Activated T-cell treated with anti-CD3 and anti-CD28 coated beads, Interleukin-2, amount 50 U/mL, for 72 hours (primary cell): Measurements from ENCODE around the gene NCAPD2. TPM values are rescaled to one million over a fixed set of nuclear protein-coding genes. Genes with fewer than 3 reads are reported as not detected.
"Not testable (repeated sequence)": the region's sequence is repeated elsewhere in the genome, so short reads cannot be mapped to it uniquely, and the experiment has no call there.

ENCODE experiments used
- ATAC-seq, 2 donors: fragments of 150-1000 bp; cut with Tn5 transposase; replicated peaks in 1 of 2; 2 replicates each; pipeline ENCODE4 v1.10.0; 2021; ENCODE audit warnings: moderate library complexity in 2 of 2, mild to moderate bottlenecking in 1 of 2
- DNase-seq, 2 donors: peaks; one replicate each; pipeline ENCODE4 v3.0.0; 2021 to 2022; ENCODE audit warnings: mixed read lengths in 1 of 2
- H3K27ac Mint-ChIP-seq: one replicate; pipeline ENCODE4 v1.8.0; 2022; ENCODE audit warnings: mild to moderate bottlenecking, moderate library complexity, mixed read lengths
- H3K27me3 Mint-ChIP-seq: one replicate; pipeline ENCODE4 v1.8.0; 2022; ENCODE audit warnings: low read depth, mixed read lengths
- H3K36me3 Mint-ChIP-seq, 2 donors: one replicate each; pipeline ENCODE4 v1.8.0; 2022; ENCODE audit warnings: mixed read lengths in 2 of 2, mild to moderate bottlenecking in 1 of 2; ENCODE audit not compliant: insufficient read depth in 2 of 2
- H3K4me1 Mint-ChIP-seq: one replicate; pipeline ENCODE4 v1.8.0; 2022; ENCODE audit warnings: low read depth, mixed read lengths
- H3K4me3 Mint-ChIP-seq, 2 donors: one replicate each; pipeline ENCODE4 v1.8.0; 2022; ENCODE audit warnings: mild to moderate bottlenecking in 2 of 2, mixed read lengths in 2 of 2, moderate library complexity in 2 of 2
- H3K9me3 Mint-ChIP-seq, 2 donors: one replicate each; pipeline ENCODE4 v1.8.0; 2022; ENCODE audit warnings: mixed read lengths in 2 of 2
- total RNA-seq, 2 donors: library from RNA; stranded (reverse); gene quantifications; one replicate each; pipeline ENCODE4 v1.2.3, GENCODE V29; 2022

The NCAPD2 gene
- total RNA-seq, 2 donors from 2014 or later: 156 to 168 TPM

DNA sequence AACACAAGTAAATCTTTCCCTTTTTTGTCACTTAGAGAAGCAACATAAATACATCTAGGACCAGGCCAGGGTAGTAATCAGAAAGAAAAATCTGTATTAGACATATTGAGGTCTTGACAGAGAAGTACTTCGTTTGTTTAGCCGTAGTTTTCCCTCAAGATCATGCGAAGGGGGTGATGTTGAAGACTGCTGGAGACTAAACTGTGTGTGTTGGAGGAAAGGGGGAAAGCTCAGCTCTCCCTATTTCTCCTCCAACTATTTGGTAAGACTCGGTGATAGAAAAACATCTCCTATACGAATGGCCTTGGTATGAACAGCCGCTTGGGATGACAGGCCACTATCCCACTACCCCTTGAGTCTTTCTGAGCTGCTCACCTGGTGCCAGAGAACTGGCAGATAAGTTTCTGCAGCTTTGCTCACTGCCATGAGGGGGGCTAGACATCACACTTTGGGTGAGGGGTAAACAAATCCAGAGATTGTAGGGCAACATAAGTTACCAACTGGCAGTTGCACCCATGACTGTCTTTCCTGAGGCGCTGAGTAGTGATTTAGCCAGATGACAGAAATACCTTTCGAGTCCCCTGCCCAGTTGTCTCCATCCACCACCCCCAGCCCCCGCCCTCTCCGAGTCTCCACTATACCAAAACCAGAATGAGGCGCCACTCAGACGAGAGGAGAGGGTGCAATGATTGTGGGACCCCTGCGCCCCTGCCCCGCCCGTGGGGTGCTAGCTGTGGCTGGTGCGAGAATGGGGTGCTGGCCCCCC, 24.1 kb upstream of the NCAPD2 start:
- Mint-ChIP-seq H3K4me3 (peak overlapping the region; percentile 88 to 98), H3K27ac (peak overlapping the region; percentile 83), H3K27me3 (no peaks in the 10 kb centered on the region), H3K9me3 (no peaks in the 10 kb centered on the region), H3K4me1 (peaks cover 66% of the 10 kb centered on the region), H3K36me3 (peaks cover 14 to 28% of the 10 kb centered on the region in 2 donors)
- DNase-seq (no peak), ATAC-seq (no peak)

DNA sequence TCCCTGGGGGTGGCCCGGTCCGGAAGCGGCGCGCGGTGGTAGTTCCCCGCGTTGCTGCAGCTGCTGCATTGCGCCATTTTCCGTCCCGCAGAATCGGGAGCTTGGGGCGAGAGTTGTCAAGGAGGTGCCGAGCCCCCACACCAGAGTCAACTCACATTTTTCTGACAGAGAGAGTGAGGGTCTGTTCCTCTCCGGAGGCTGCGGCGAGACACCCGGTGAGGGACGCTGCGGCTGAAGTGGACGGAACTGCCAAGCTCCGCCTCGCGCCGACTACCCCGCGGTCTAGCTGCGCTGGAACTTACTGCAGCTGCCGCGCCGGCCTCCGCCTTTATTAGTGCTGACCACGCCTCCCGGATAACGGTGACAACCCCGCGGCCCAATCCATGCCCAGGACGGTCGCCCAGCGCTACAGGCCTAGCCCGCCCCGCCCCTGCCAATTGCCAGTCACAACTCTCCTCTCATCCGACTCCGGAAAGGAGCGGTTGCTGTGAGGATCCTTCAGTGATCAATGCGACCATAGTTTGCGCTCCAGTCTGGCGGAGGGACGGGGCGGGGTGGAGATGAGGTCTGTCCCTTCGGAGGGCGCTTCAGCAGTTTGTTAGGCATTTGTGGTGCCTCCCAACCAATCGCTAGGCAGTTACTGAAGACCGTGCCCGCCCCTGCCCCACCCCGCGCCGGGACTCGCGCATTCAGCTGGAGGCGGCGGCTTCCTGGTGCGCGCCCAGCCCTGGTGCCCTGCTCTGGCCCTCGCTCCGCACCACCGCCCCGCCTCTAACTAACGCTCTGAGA, 23.3 kb upstream of the NCAPD2 start, which contains the start of gene VAMP1:
TSS of gene VAMP1 (minus strand) at position 303 of the 789 bp plus-strand sequence. CDS start at position 157, 146 bp downstream.
- H3K27me3 Mint-ChIP-seq: no peaks in the 10 kb centered on the region
- H3K9me3 Mint-ChIP-seq: no peaks in the 10 kb centered on the region
- H3K36me3 Mint-ChIP-seq: peaks cover 13 to 23% of the 10 kb centered on the region in 2 donors
- H3K4me1 Mint-ChIP-seq: peaks cover 59% of the 10 kb centered on the region
- peak within 1 kb of the TSS; percentile 88 to 98 for H3K4me3 Mint-ChIP-seq
- DNase-seq (peak; percentile 99), ATAC-seq (peak; percentile 89 to 92)
- H3K27ac Mint-ChIP-seq: peak within 1 kb of the TSS; percentile 83

DNA sequence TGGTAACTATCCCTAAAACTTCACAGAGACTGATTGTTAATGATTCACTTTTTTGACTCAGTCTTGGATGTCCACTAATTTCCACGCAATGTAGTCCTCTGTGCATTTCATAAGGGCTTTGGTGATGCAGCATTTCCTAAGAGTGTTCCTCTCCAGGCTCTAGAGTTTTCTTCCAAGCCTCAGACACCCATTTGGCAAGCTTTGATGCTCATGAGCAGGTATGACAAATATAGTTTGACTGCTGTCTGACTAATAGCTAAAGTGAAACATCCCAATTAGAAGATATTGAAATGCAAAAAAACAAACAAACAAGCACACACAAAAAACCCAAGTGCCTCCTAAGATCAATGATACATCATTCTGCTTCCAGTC, 21.9 kb upstream of the NCAPD2 start:
- Mint-ChIP-seq H3K4me1 (peaks cover 45% of the 10 kb centered on the region), H3K36me3 (peaks cover 6 to 13% of the 10 kb centered on the region in 2 donors), H3K27me3 (no peaks in the 10 kb centered on the region), H3K27ac (peak overlapping the region; percentile 31), H3K4me3 (peak overlapping the region; percentile 88 to 98), H3K9me3 (no peaks in the 10 kb centered on the region)
- DNase-seq: no peak
- ATAC-seq: no peak

DNA sequence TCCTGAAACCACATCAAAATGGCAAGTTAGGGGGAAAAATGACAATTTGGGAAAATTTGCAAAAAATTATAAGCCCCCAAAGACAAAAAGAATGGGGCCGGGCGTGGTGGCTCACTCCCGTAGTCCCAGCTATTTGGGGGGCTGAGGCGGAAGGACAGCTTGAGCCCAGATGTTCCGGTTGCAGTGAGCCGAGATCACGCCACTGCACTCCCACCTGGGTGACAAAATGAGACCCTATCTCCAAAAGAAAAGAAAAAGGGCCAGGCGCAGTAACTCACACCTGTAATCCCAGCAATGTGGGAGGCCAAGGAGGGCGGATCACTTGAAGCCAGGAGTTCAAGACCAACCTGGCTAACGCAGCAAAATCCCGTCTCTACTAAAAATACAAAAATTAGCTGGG, 21.4 kb upstream of the NCAPD2 start:
- H3K36me3 Mint-ChIP-seq: peaks cover 5 to 9% of the 10 kb centered on the region in 2 donors
- no peaks in the 10 kb centered on the region for H3K27me3 Mint-ChIP-seq
- peaks cover 40% of the 10 kb centered on the region for H3K4me1 Mint-ChIP-seq
- H3K9me3 Mint-ChIP-seq: no peaks in the 10 kb centered on the region
- ATAC-seq (no peak), DNase-seq (no peak)
- peak overlapping the region in 1 of 2 donors; percentile 98 for H3K4me3 Mint-ChIP-seq
- H3K27ac Mint-ChIP-seq: no peak overlapping the region

DNA sequence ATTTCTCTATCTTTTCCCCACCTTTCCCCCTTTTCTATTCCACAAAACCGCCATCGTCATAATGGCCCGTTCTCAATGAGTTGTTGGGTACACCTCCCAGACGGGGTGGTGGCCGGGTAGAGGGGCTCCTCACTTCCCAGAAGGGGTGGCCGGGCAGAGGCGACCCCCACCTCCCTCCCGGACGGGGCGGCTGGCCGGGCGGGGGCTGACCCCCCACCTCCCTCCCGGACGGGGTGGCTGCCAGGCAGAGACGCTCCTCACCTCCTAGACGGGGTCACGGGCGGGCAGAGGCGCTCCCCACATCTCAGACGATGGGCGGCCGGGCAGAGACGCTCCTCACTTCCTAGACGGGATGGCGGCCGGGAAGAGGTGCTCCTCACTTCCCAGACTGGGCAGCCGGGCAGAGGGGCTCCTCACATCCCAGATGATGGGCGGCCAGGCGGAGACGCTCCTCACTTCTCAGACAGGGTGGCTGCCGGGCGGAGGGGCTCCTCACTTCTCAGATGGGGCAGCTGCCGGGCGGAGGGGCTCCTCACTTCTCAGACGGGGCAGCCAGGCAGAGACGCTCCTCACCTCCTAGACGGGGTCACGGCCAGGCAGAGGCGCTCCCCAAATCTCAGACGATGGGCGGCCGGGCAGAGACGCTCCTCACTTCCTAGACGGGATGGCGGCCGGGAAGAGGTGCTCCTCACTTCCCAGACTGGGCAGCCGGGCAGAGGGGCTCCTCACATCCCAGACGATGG, 18.5 kb upstream of the NCAPD2 start:
- not testable (repeated sequence) for DNase-seq, H3K36me3 Mint-ChIP-seq, H3K27me3 Mint-ChIP-seq, ATAC-seq, H3K4me3 Mint-ChIP-seq, H3K9me3 Mint-ChIP-seq, H3K27ac Mint-ChIP-seq
- peaks cover 17% of the 10 kb centered on the region for H3K4me1 Mint-ChIP-seq

DNA sequence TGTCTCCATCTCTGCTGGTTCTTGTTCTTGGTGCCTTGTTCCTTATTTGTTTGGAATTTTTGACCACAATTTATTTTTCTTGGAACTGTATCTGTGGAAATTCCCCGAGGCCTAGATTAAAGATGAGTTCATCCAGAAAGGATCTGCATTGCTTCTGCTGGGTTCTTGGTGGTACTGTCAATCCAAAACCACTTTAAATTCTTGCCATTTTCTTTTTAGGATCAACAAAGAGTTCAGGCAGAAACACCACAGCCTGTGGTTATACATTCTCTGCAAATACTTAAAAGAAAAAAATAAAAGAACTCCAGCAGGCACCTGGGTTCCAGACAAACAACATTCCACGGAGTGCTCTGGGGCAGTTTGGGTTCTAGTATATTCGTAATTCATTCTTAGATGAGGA, 17.4 kb upstream of the NCAPD2 start:
- no peak overlapping the region for H3K4me3 Mint-ChIP-seq
- H3K4me1 Mint-ChIP-seq: peaks cover 9% of the 10 kb centered on the region
- H3K27me3 Mint-ChIP-seq: no peaks in the 10 kb centered on the region
- DNase-seq: no peak
- H3K27ac Mint-ChIP-seq: no peak overlapping the region
- no peaks in the 10 kb centered on the region for H3K36me3 Mint-ChIP-seq
- no peaks in the 10 kb centered on the region for H3K9me3 Mint-ChIP-seq
- no peak for ATAC-seq

DNA sequence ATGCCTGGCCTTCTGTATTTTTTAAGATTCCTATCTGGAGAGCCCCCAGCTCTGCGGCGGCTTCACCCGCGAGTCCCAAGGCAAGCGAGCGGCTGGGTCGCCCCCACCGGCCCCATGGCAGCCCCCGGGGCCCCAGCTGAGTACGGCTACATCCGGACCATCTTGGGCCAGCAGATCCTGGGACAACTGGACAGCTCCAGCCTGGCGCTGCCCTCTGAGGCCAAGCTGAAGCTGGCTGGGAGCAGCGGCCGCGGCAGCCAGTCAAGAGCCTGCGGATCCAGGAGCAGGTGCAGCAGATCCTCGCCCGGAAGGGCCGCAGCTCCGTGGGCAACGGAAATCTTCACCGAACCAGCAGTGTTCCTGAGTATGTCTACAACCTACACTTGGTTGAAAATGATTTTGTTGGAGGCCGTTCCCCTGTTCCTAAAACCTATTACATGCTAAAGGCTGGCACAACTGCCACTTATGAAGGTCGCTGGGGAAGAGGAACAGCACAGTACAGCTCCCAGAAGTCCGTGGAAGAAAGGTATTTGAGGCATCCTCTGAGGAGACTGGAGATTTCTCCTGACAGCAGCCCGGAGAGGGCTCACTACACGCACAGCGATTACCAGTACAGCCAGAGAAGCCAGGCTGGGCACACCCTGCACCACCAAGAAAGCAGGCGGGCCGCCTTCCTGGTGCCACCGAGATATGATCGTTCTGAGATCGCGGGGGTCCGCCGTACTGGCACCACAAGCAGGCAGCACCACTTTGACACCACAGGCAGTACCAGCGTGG, 16.1 kb upstream of the NCAPD2 start:
- not testable (repeated sequence) for H3K27me3 Mint-ChIP-seq, H3K27ac Mint-ChIP-seq, ATAC-seq, DNase-seq, H3K4me1 Mint-ChIP-seq, H3K4me3 Mint-ChIP-seq, H3K9me3 Mint-ChIP-seq, H3K36me3 Mint-ChIP-seq

DNA sequence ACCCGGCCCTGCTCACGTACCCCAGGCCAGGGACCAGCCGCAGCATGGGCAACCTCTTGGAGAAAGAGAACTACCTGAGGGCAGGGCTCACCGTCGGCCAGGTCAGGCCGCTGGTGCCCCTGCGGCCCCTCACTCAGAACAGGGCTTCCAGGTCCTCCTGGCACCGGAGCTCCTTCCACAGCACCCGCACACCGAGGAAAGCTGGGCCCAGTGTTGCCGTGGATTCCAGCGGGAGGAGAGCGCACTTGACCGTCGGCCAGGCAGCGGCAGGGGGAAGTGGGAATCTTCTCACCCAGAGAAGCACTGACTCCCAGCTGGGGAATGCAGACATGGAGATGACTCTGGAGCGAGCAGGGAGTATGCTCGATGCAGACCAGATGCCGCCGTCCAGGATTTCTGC, 15.5 kb upstream of the NCAPD2 start:
- Mint-ChIP-seq H3K36me3 (no peaks in the 10 kb centered on the region), H3K27me3 (no peaks in the 10 kb centered on the region), H3K4me1 (no peaks in the 10 kb centered on the region), H3K9me3 (no peaks in the 10 kb centered on the region), H3K4me3 (no peak overlapping the region), H3K27ac (no peak overlapping the region)
- ATAC-seq (no peak), DNase-seq (no peak)

DNA sequence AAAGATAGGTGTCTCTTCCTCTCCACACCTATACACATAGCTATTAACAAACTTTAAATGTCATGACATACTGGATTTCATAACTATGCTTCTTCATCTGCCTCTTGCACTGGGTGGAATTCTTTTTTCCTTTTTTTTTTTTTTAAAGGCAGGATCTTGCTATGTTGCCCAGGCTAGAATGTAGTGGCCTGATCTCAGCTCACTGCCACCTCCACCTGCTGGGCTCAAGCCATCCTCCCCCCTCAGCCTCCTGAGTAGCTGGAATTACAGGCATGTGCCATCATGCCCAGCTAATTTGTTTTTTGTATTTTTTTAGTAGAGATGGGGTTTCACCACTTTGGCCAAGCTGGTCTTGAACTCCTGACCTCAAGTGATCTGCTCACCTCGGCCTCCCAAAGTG, 5.7 kb upstream of the NCAPD2 start:
- H3K36me3 Mint-ChIP-seq: peaks cover 3 to 8% of the 10 kb centered on the region in 2 donors

DNA sequence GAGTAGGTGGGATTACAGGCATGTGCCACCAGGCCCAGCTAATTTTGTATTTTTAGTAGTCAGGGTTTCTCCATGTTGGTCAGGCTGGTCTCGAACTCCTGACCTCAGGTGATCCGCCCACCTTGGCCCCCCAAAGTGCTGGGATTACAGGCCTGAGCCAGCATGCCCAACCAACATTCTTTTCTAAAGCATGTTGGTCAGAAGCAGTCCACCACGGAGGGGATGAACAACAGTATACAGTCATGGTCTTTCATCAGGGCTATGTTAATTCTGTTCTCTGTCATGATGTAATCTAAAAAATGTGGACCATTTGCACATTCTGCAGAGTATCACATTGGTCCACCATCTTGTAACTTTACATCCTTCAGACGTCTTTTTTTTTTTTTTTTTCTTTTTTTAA, 4.5 kb upstream of the NCAPD2 start:
- Mint-ChIP-seq H3K4me1 (peaks cover 22% of the 10 kb centered on the region), H3K9me3 (no peaks in the 10 kb centered on the region)
- no peak for ATAC-seq

More for the DNA sequence above, 5.7 kb upstream of the NCAPD2 start:
- Mint-ChIP-seq H3K4me1 (peaks cover 19% of the 10 kb centered on the region), H3K27me3 (no peaks in the 10 kb centered on the region), H3K27ac (no peak overlapping the region), H3K9me3 (no peaks in the 10 kb centered on the region), H3K4me3 (no peak overlapping the region)
- ATAC-seq: no peak
- DNase-seq: no peak

DNA sequence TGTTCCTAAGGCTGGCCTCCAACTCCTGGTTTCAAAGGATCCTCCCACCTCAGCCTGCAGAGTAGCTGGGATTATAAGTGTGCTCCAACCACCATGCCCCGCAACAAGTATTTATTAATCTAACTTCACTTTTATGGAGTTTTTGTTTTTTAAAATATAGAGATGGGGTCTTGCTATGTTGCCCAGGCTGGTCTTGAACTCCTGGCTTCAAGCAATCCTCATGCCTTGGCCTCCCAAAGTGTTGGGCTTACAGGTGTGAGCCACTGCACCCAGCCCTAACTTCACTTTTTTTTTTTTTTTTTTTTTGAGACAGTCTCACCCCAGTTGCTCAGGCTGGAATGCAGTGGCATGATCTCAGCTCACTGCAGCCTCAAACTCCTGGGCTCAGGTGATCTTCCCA, 3.2 kb upstream of the NCAPD2 start:
- ATAC-seq, DNase-seq, H3K27me3 Mint-ChIP-seq, H3K27ac Mint-ChIP-seq, H3K9me3 Mint-ChIP-seq, H3K4me3 Mint-ChIP-seq: not testable (repeated sequence)
- Mint-ChIP-seq H3K4me1 (peaks cover 34% of the 10 kb centered on the region), H3K36me3 (peaks cover 7 to 11% of the 10 kb centered on the region in 2 donors)

More for the DNA sequence above, 4.5 kb upstream of the NCAPD2 start:
- Mint-ChIP-seq H3K4me3 (no peak overlapping the region), H3K27me3 (no peaks in the 10 kb centered on the region), H3K36me3 (peaks cover 5 to 8% of the 10 kb centered on the region in 2 donors), H3K27ac (no peak overlapping the region)
- DNase-seq: no peak

DNA sequence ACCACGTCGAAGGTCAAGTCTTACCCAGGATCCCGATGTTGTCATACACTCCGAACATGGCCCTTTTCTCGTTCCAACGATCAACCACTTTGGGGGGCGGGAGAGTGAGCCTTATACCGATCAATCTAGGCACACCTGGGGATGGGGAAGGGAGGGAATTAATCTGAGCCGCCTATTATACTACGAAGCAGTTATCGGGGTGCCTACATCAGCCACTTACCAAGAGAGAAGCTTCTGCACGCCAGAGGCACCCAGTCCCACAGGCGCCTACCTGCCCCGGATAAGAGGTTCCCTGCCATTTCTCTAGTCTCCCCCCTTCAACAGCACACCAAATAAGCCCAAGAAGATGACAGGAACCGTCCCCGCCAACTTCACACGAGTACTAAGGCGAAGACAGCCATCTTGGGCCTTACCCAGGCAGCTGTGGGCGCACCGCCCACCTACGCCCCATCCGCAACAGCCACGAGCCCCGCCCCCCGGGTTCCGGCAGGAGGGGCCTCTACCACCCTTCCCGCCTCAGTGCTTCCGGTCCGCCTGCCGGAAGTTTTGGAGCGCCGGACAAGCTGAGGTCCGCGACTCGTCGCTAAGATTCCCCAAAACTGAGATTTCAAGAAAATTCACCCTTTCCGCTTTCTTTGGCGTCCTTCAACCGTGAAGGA, 935 bp upstream of the NCAPD2 start, which contains the start of gene MRPL51:
TSS of gene MRPL51 (minus strand) at position 425 of the 659 bp plus-strand sequence. CDS start at position 299, 126 bp downstream.
- Mint-ChIP-seq H3K27ac (peak within 1 kb of the TSS; percentile 97), H3K4me1 (peaks cover 56% of the 10 kb centered on the region), H3K4me3 (peak within 1 kb of the TSS; percentile 94 to 100), H3K27me3 (no peaks in the 10 kb centered on the region), H3K9me3 (no peaks in the 10 kb centered on the region), H3K36me3 (peaks cover 9 to 18% of the 10 kb centered on the region in 2 donors)
- DNase-seq: peak; percentile 98 to 99
- peak; percentile 82 to 84 for ATAC-seq
